ENCODE data around the gene OLFM1. TPM values are rescaled to one million over a fixed set of nuclear protein-coding genes. Genes with fewer than 3 reads are reported as not detected.

OLFM1 gene
- total RNA-seq (not detected), polyA plus RNA-seq (not detected), total RNA-seq (0 reads per million in 6 experiments)

- DNase-seq (no peak), ATAC-seq (no peak)
- Mint-ChIP-seq H3K36me3 (peaks cover 0 to 2% (median 0%) of the 10 kb centered on the region in 3 donors), H3K4me1 (peaks cover 0 to 9% (median 7%) of the 10 kb centered on the region in 4 donors), H3K9me3 (peaks cover 0 to 11% (median 0%) of the 10 kb centered on the region in 9 donors), H3K27me3 (peaks cover 20 to 64% (median 50%) of the 10 kb centered on the region in 5 donors), H3K4me3 (peak within 1 kb of the TSS in 1 of 10 donors; percentile 26), H3K27ac (no peak within 1 kb of the TSS)
- POLR2A ChIA-PET = no interaction called here
Observed at GRCh38 chr9:135087489-135087792, at the start of gene OLFM1. OLFM1 (plus strand) TSS chr9:135087668; CDS start chr9:135087990, 322 bp downstream.

GRCh38 chr9:135038331-135038730, 49.1 kb upstream of the OLFM1 start:
- Mint-ChIP-seq H3K4me1 (no peaks in the 10 kb centered on the region), H3K9me3 (no peaks in the 10 kb centered on the region), H3K4me3 (no peak overlapping the region), H3K27ac (peak overlapping the region in 1 of 10 donors; percentile 57), H3K27me3 (peaks cover 0 to 14% (median 8%) of the 10 kb centered on the region in 5 donors), H3K36me3 (no peaks in the 10 kb centered on the region)
- POLR2A ChIA-PET = no interaction called here
- DNase-seq (no peak), ATAC-seq (no peak)

GRCh38 chr9:135038826-135039225, 48.6 kb upstream of the OLFM1 start:
- Mint-ChIP-seq H3K4me1 (no peaks in the 10 kb centered on the region), H3K27me3 (peaks cover 0 to 14% (median 8%) of the 10 kb centered on the region in 5 donors), H3K4me3 (no peak overlapping the region), H3K9me3 (no peaks in the 10 kb centered on the region), H3K27ac (no peak overlapping the region), H3K36me3 (no peaks in the 10 kb centered on the region)
- DNase-seq (no peak), ATAC-seq (no peak)
- POLR2A ChIA-PET = no interaction called here

GRCh38 chr9:135039266-135039870, 48.1 kb upstream of the OLFM1 start:
- POLR2A ChIA-PET = no interaction called here
- H3K27me3 Mint-ChIP-seq = peaks cover 3 to 12% (median 6%) of the 10 kb centered on the region in 5 donors
- H3K9me3 Mint-ChIP-seq = no peaks in the 10 kb centered on the region
- no peaks in the 10 kb centered on the region for H3K36me3 Mint-ChIP-seq
- no peak overlapping the region for H3K27ac Mint-ChIP-seq
- ATAC-seq (no peak), DNase-seq (no peak)
- H3K4me3 Mint-ChIP-seq = no peak overlapping the region
- H3K4me1 Mint-ChIP-seq = no peaks in the 10 kb centered on the region

- no peaks in the 10 kb centered on the region for H3K4me1 Mint-ChIP-seq
- no peak overlapping the region for H3K27ac Mint-ChIP-seq
- H3K27me3 Mint-ChIP-seq = peaks cover 6 to 14% (median 10%) of the 10 kb centered on the region in 5 donors
- no peaks in the 10 kb centered on the region for H3K36me3 Mint-ChIP-seq
- ATAC-seq (no peak), DNase-seq (no peak)
- POLR2A ChIA-PET = no interaction called here
- H3K4me3 Mint-ChIP-seq = no peak overlapping the region
- no peaks in the 10 kb centered on the region for H3K9me3 Mint-ChIP-seq
Observed at GRCh38 chr9:135039916-135040645, 47.4 kb upstream of the OLFM1 start.

GRCh38 chr9:135040892-135041291, 46.6 kb upstream of the OLFM1 start:
- Mint-ChIP-seq H3K27ac (no peak overlapping the region), H3K4me1 (no peaks in the 10 kb centered on the region), H3K9me3 (no peaks in the 10 kb centered on the region), H3K4me3 (no peak overlapping the region), H3K27me3 (peaks cover 4 to 21% (median 17%) of the 10 kb centered on the region in 5 donors), H3K36me3 (no peaks in the 10 kb centered on the region)
- POLR2A ChIA-PET = no interaction called here
- ATAC-seq = no peak
- DNase-seq = no peak

GRCh38 chr9:135043345-135043744, 44.1 kb upstream of the OLFM1 start:
- no peaks in the 10 kb centered on the region for H3K36me3 Mint-ChIP-seq
- H3K4me1 Mint-ChIP-seq = no peaks in the 10 kb centered on the region
- no peaks in the 10 kb centered on the region for H3K9me3 Mint-ChIP-seq
- DNase-seq (no peak), ATAC-seq (no peak)
- no peak overlapping the region for H3K4me3 Mint-ChIP-seq
- H3K27ac Mint-ChIP-seq = no peak overlapping the region
- peaks cover 4 to 25% (median 16%) of the 10 kb centered on the region in 5 donors for H3K27me3 Mint-ChIP-seq
- POLR2A ChIA-PET = no interaction called here

GRCh38 chr9:135045264-135045927, 42.1 kb upstream of the OLFM1 start:
- H3K4me3 Mint-ChIP-seq = no peak overlapping the region
- POLR2A ChIA-PET = no interaction called here
- H3K27me3 Mint-ChIP-seq = peaks cover 4 to 39% (median 24%) of the 10 kb centered on the region in 5 donors
- H3K9me3 Mint-ChIP-seq = peaks cover 0 to under 1% (median 0%) of the 10 kb centered on the region in 9 donors
- no peak overlapping the region for H3K27ac Mint-ChIP-seq
- DNase-seq (peak in 1 of 10 donors; percentile 55), ATAC-seq (no peak)
- no peaks in the 10 kb centered on the region for H3K36me3 Mint-ChIP-seq
- H3K4me1 Mint-ChIP-seq = no peaks in the 10 kb centered on the region

GRCh38 chr9:135045928-135046738, 41.3 kb upstream of the OLFM1 start:
- Mint-ChIP-seq H3K27me3 (peaks cover 2 to 46% (median 26%) of the 10 kb centered on the region in 5 donors), H3K4me1 (no peaks in the 10 kb centered on the region), H3K4me3 (no peak overlapping the region), H3K27ac (no peak overlapping the region), H3K36me3 (no peaks in the 10 kb centered on the region), H3K9me3 (peaks cover 0 to 3% (median 0%) of the 10 kb centered on the region in 9 donors)
- POLR2A ChIA-PET = no interaction called here
- DNase-seq (peak in 1 of 10 donors; percentile 13), ATAC-seq (no peak)

GRCh38 chr9:135046739-135047350, 40.6 kb upstream of the OLFM1 start:
- Mint-ChIP-seq H3K36me3 (no peaks in the 10 kb centered on the region), H3K4me1 (no peaks in the 10 kb centered on the region), H3K27me3 (peaks cover 5 to 53% (median 33%) of the 10 kb centered on the region in 5 donors), H3K4me3 (no peak overlapping the region), H3K27ac (no peak overlapping the region), H3K9me3 (peaks cover 0 to 6% (median 0%) of the 10 kb centered on the region in 9 donors)
- POLR2A ChIA-PET = no interaction called here
- ATAC-seq (no peak), DNase-seq (peak in 1 of 10 donors; percentile 15)

- ATAC-seq = no peak
- Mint-ChIP-seq H3K4me1 (no peaks in the 10 kb centered on the region), H3K27me3 (peaks cover 7 to 60% (median 38%) of the 10 kb centered on the region in 5 donors), H3K36me3 (no peaks in the 10 kb centered on the region), H3K9me3 (peaks cover 0 to 9% (median 0%) of the 10 kb centered on the region in 9 donors), H3K27ac (no peak overlapping the region), H3K4me3 (no peak overlapping the region)
- POLR2A ChIA-PET = no interaction called here
- DNase-seq = no peak
Observed at GRCh38 chr9:135047521-135047920, 39.9 kb upstream of the OLFM1 start.

GRCh38 chr9:135048046-135048757, 39.3 kb upstream of the OLFM1 start:
- Mint-ChIP-seq H3K36me3 (no peaks in the 10 kb centered on the region), H3K4me3 (no peak overlapping the region), H3K9me3 (peaks cover 0 to 9% (median 0%) of the 10 kb centered on the region in 9 donors), H3K4me1 (peaks cover 0 to 3% (median 0%) of the 10 kb centered on the region in 4 donors), H3K27me3 (peaks cover 7 to 67% (median 38%) of the 10 kb centered on the region in 5 donors), H3K27ac (no peak overlapping the region)
- POLR2A ChIA-PET = no interaction called here
- no peak for ATAC-seq
- DNase-seq = no peak

Measured in naive thymus-derived CD8-positive, alpha-beta T cell (primary cell).